Pancreas (tissue), 10 donors: ENCODE measurements around the gene RAB29. TPM values are rescaled to one million over a fixed set of nuclear protein-coding genes. Genes with fewer than 3 reads are reported as not detected.

ENCODE experiments used
- ATAC-seq, 4 donors: fragments of 200-7000 bp; cut with Tn5 transposase; one replicate each; pipeline versions ENCODE4 v1.8.0 to v1.9.1; 2020; ENCODE audit warnings: mild to moderate bottlenecking in 4 of 4, moderate library complexity in 4 of 4
- DNase-seq, 6 donors: peaks; one replicate each; pipeline ENCODE4 v3.0.0-alpha.2; 2020
- FAIRE-seq: peaks from 2 replicates; lab custom pipeline; 2012; peaks lifted over from hg19 to GRCh38; lab: Jason Lieb, UNC
- H3K27ac ChIP-seq, 4 donors: fragments of 200-600 bp; sonication (generic); 1 replicate in 3 of 4; 2 replicates in 1 of 4; pipeline versions ENCODE4 v1.5.0 to v1.8.0; 2020
- H3K27me3 ChIP-seq, 4 donors: fragments of 200-600 bp; one replicate each; pipeline ENCODE4 v1.8.0; 2021
- H3K36me3 ChIP-seq, 3 donors: fragments of 200-600 bp; sonication (generic) in 1 of 3; one replicate each; pipeline versions ENCODE4 v1.5.0 to v1.8.0; 2020 to 2021
- H3K4me1 ChIP-seq, 3 donors: fragments of 200-600 bp; one replicate each; pipeline ENCODE4 v1.8.0; 2021
- H3K4me3 ChIP-seq, 4 donors: fragments of 200-600 bp; sonication (generic) in 2 of 4; one replicate each; pipeline versions ENCODE4 v1.5.0 to v1.8.0; 2020 to 2021
- H3K9me3 ChIP-seq, 4 donors: fragments of 200-600 bp; one replicate each; pipeline ENCODE4 v1.8.0; 2021
- WGBS, 2 donors: extraction: QIAGEN DNeasy Blood & Tissue Kit; methylation state at CpG; one replicate each; pipeline ENCODE4 v1.1.7; 2013; 5-methylcytosine and 5-hydroxymethylcytosine counted together
- intact Hi-C, 3 donors: fragments of 100-400 bp; cut with DNase I; formaldehyde crosslinking; loops; one replicate each; pipeline versions ENCODE4 v1.11.1 to v1.14.2; 2022
- polyA plus RNA-seq, 2 donors: library from polyadenylated mRNA; stranded (reverse); fragments of 200-250 nt; gene quantifications; one replicate each; pipeline ENCODE4 v1.2.3, GENCODE V29; 2013
- total RNA-seq, 6 donors: library from RNA; stranded (reverse); fragmentation: NEBNext Ultra II Directional in 4 of 6; extraction: Animal tissue kit (Norgen Biotek cat#: 25700) in 4 of 6; gene quantifications; one replicate each; pipeline versions ENCODE4 v1.2.1 to v1.2.4, GENCODE V29; 2021 to 2023
- TF ChIP-seq, protein P1 (sequence below), 4 donors: fragments of 200-600 bp; sonication (generic) in 3 of 4; IDR thresholded peaks; one replicate each; pipeline versions ENCODE4 v1.5.0 to v1.8.0; 2021; ENCODE audit warnings: antibody characterized with exemption in 4 of 4
- donor health status: healthy with polysubstance abuse.
- donor health status: DM: no; HTN: no; CAD: no; lungs with moderate emphysema.
- donor health status: DM: no; HTN: no; CAD: no.
- donor health status: control.
- donor health status: control.
- donor health status: Bipolar disorder and iron deficiency.
- donor health status: DM: yes; HTN: yes; CAD: no.
- donor health status: DM: no; HTN: no; CAD: no.
- donor health status: DM: no; HTN: no; CAD: no.
- donor health status: DM: yes; HTN: yes; CAD: no.

The RAB29 gene
- total and polyA plus RNA-seq, 8 donors: 5.4 to 12.2 (median 7.0) TPM

DNA sequence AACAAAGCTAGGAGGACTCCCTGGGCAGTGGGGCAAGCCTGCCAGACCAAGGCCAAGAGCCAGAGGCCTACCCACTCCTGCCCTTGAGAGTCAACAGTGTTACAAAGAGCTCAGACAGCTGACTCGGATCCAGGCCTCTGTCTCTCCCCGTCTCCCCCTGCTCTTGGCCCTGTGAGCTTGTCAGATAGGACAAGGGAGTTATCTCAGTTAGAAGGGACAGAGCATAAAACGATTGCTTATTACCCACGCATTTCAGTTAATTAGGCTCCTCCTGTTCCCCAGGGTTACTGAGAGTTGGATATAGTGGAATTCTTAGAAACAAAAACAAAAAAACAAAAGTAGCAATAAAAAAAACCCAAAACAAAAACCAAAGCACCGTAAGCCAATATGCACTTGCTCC lies 36.4 kb upstream of the RAB29 start:
- ATAC-seq: peak; percentile 32 to 64 (median 54)

DNA sequence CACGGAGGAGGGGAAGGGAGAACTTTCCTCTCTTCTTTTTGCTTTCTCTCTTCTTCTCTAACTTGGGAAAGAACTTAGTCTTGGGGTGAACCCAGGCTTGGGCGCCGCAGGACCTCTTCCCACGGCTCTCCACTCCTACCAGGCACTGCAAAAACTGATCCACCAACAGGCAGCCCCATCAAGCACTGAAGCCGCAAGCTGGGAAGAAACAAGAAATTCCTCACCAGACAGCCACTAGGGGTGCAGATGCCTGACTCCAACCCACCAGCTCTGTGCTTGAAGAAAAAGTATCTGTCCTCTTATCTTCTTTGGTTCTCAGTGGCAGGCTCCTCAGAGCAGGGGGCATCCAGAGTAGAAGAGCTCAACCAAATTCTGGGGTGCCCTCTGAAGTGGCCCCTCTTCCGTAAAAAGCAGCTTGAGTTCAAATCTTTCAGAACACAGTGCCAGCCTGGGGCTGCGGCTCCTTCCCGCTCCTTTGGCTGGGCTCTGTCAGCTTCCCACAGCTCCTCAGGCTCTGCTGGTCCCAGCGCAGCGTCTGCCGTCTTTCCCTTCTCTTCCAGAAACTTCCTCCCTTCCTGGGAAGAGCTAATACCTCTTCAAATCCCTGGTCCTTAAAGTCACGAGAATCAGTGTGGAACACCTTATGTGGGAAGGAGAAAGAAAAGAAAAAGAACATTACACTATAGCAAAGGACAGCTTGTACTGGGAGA lies 35.3 kb upstream of the RAB29 start:
- Histone ChIP-seq H3K36me3 (no peaks in the 10 kb centered on the region), H3K4me1 (peaks cover 4 to 36% (median 24%) of the 10 kb centered on the region in 3 donors), H3K27ac (peak overlapping the region in 2 of 4 donors; percentile 91 to 92), H3K9me3 (no peaks in the 10 kb centered on the region), H3K4me3 (peak overlapping the region in 3 of 4 donors; percentile 2 to 87 (median 85)), H3K27me3 (no peaks in the 10 kb centered on the region)
- FAIRE-seq (no peak), ATAC-seq (peak in 1 of 4 donors; percentile 6), DNase-seq (no peak)
- intact Hi-C loops: no loop called here
- TF ChIP-seq, protein P1, sequence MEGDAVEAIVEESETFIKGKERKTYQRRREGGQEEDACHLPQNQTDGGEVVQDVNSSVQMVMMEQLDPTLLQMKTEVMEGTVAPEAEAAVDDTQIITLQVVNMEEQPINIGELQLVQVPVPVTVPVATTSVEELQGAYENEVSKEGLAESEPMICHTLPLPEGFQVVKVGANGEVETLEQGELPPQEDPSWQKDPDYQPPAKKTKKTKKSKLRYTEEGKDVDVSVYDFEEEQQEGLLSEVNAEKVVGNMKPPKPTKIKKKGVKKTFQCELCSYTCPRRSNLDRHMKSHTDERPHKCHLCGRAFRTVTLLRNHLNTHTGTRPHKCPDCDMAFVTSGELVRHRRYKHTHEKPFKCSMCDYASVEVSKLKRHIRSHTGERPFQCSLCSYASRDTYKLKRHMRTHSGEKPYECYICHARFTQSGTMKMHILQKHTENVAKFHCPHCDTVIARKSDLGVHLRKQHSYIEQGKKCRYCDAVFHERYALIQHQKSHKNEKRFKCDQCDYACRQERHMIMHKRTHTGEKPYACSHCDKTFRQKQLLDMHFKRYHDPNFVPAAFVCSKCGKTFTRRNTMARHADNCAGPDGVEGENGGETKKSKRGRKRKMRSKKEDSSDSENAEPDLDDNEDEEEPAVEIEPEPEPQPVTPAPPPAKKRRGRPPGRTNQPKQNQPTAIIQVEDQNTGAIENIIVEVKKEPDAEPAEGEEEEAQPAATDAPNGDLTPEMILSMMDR (IDR thresholded peaks at IDR 0.05): no peak
- 43 to 44% methylated on average over 12 of the region's 12 CpGs for WGBS, 2 donors

More for the DNA sequence above, 36.4 kb upstream of the RAB29 start:
- Histone ChIP-seq H3K27me3 (no peaks in the 10 kb centered on the region), H3K4me1 (peaks cover 2 to 32% (median 17%) of the 10 kb centered on the region in 3 donors), H3K27ac (peak overlapping the region; percentile 71 to 92 (median 88)), H3K4me3 (peak overlapping the region; percentile 85 to 93 (median 86)), H3K36me3 (no peaks in the 10 kb centered on the region), H3K9me3 (no peaks in the 10 kb centered on the region)
- intact Hi-C loops: no loop called here
- TF ChIP-seq, protein P1 (IDR thresholded peaks at IDR 0.05): no peak
- peak in 4 of 6 donors; percentile 46 to 81 (median 70) for DNase-seq
- no peak for FAIRE-seq
- 7 to 14% methylated on average over 5 of the region's 5 CpGs for WGBS, 2 donors

DNA sequence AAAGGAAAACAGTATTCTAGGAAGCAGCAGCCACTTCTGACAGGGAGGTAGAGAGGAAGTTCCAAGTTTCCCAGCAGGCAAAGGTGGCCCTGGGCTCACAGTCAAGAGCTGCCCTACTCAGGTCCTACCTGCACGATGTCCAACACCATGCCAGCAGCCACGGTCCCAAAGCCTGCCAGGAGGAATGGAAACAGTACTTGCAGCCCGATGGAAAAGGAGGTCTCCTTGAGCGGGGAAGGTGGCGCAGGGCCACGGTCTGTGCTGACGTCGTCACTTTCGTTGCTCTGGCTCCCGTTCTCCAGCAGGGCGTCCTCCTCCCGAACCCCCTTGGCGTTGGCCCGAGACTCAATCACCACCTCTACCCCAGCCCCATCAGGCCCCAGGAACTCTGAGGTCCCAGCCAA lies 34.7 kb upstream of the RAB29 start:
- H3K27me3 ChIP-seq: no peaks in the 10 kb centered on the region
- FAIRE-seq (no peak), ATAC-seq (peak in 1 of 4 donors; percentile 6), DNase-seq (peak in 3 of 6 donors; percentile 32 to 50 (median 46))
- peak overlapping the region in 2 of 4 donors; percentile 91 to 92 for H3K27ac ChIP-seq
- peaks cover 4 to 42% (median 29%) of the 10 kb centered on the region in 3 donors for H3K4me1 ChIP-seq
- no peaks in the 10 kb centered on the region for H3K36me3 ChIP-seq
- no peaks in the 10 kb centered on the region for H3K9me3 ChIP-seq
- WGBS, 2 donors: 52 to 57% methylated on average over 14 of the region's 14 CpGs
- H3K4me3 ChIP-seq: peak overlapping the region in 3 of 4 donors; percentile 2 to 87 (median 85)
- intact Hi-C loops: no loop called here
- TF ChIP-seq, protein P1 (IDR thresholded peaks at IDR 0.05): no peak

DNA sequence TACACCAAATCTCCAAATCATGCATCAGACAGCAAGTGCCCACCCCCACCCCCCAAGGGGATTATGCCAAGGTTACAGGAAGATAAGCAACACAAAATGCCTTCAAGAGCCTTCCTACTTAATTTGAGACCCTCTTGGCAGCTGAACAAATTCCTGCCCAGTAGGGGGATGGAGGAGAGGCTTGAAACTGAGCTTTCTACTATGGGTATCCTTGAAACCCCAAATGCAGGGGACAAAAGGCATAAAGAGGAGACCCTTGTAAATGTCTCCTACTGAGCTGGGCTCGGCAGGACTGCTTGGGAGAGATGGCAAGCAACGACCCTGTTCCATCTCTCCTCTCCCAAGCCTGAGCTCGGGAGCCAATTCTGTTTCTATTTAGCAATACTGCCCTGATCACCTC lies 34.2 kb upstream of the RAB29 start:
- H3K27me3 ChIP-seq: no peaks in the 10 kb centered on the region
- peak overlapping the region in 3 of 4 donors; percentile 2 to 87 (median 85) for H3K4me3 ChIP-seq
- H3K9me3 ChIP-seq: no peaks in the 10 kb centered on the region
- intact Hi-C loops: no loop called here
- DNase-seq: no peak
- H3K27ac ChIP-seq: no peak overlapping the region
- peaks cover 4 to 43% (median 29%) of the 10 kb centered on the region in 3 donors for H3K4me1 ChIP-seq
- 32 to 40% methylated on average over 3 of the region's 3 CpGs for WGBS, 2 donors
- TF ChIP-seq, protein P1 (IDR thresholded peaks at IDR 0.05): no peak
- no peak for FAIRE-seq
- no peaks in the 10 kb centered on the region for H3K36me3 ChIP-seq
- no peak for ATAC-seq
